AG20443 (cell line): ENCODE data around the gene PPIB.

Experiments
- DNase-seq: peaks from one replicate; pipeline ENCODE4 v3.0.0; 2012; ENCODE audit warnings: low spot score, mixed read lengths

The PPIB gene

DNA sequence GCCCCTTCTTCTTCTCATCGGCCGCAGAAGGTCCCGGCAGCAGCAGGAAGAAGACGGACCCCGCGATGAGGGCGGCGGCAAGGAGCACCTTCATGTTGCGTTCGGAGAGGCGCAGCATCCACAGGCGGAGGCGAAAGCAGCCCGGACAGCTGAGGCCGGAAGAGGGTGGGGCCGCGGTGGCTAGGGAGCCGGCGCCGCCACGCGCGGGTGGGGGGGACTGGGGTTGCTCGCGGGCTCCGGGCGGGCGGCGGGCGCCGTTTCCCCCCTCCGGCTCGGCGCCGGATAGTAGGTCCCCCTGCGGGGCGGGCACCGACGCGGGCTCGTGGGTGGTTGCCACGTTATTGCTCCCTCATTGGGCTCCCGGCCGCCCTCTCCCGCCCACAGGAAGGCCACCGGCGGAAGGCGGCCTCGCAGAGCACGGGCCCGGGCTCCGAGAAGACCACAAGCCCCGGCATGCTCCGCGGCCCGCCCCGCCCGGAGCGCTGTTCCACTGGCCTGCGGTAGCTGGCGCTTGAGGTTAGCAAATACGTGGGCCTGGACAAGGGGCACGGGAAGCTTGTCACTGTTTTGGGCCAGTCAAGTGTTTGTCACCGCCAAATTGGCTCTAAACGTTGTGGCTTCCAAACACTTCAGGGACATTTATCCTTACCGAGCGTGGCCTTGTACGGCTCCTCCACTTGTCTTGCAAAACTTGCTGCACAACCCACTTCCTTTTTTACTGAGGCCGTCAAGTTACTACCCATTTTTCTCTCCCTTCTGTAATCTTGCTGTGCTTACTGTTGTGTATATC is at the start of gene PPIB:
PPIB (minus strand) TSS at position 154 of the 790 bp plus-strand sequence; CDS start at position 118, 36 bp downstream.
- peak; percentile 98 for DNase-seq

DNA sequence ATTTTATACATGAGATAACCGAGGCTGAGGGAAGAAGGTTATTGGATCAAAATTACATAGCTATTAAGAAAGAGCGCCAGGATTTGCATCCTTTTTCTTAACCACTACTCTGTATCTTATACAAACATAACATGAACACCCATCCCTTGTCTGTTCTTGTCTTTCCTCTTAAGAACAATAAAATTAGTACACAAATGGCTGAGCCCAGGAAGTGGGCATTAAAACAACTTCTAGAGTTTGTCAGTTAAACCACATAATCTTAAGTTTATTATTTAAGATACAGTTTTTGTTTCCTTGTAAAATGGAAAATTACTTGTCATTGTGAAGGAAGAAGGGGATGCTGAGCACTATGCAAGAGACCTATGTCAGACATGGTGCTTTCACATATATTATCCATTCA is 48.9 kb upstream of the PPIB start:
- DNase-seq, result no peak

DNA sequence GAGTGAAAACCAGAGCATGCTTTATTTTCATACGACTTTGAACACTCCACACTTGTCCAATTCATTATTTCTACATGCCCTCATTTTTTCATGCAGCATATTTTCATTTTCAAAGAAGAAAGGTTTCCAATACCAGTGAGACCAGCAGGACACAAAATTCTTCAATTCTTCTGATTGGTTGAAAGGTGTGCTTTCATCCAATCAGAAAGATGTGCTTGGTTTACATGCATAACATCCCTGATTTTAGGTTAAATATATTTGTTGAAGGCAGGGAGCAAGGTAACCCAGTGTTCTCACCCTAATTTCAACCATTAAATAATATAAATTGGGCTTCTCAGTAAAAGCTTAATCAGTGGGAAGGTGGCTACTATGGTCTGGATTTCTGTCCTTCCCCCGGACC is 47.5 kb upstream of the PPIB start:
- DNase-seq, result no peak

DNA sequence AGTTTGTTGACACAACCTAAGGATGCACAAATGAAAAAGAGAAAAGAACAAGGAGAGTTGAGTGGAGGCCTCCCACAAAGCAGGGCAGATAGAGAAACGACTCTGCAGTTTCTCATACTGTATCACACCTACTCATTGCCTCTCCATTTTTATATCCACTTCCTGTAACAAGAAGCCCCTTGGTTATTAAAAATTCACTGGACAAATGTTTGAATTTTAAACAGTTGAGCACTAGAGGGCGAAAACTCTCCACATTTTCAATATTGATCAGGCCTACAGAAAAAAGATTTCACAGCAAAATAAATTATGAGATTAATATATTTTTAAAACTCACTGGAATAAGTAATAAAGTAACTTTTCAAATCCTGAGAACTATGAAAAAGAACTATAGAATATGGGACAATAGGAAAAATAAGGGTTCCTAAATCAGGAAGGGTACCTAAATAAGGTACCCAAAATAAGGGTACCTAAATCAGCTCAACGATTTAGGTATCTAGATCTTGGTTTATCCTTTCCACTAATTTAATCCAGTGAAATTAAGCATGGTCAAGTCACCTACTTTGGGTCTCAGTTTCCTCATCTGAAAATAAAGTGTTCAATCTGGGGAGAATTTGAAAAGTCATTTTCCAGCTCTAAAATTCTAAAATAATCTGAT is 47.0 kb upstream of the PPIB start:
- DNase-seq, result peak; percentile 36

DNA sequence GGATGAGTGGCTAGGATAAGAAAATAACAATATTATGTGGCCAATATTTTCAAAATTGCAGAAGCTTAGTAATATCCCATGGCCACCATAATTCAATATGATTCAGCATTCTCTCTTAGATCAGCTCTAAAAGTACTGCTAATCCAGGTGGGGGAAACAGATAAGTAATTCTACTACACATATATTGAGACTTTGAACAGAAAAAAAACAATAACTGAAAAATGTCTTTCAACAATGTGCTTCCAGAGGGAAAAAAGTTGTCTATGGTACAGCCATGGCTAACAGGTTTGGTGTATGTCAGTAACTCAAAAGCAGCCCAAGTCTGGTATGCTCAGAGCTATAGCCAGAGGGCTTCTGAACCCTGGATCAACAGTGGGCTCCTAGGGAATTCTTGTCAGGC is 42.4 kb upstream of the PPIB start:
- DNase-seq, result no peak

DNA sequence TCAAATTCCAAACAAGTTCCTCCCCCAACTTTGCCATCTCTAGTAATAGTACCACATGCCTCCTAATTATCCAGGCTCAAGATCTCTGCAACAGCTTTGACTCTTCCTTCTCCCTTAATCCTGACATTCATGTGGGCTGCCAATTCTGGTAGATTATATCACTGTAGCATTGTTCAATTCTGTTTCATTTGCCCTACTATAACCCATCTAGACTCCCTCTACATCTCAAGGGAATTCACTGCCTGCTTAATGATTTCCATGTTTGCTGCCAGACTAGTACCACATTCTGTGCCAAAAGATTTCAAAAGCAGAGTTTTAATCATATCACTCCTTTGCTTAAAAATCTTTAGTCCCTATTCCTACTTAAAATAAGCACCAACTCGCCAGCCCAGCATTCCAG is 34.6 kb upstream of the PPIB start:
- peak; percentile 49 for DNase-seq

DNA sequence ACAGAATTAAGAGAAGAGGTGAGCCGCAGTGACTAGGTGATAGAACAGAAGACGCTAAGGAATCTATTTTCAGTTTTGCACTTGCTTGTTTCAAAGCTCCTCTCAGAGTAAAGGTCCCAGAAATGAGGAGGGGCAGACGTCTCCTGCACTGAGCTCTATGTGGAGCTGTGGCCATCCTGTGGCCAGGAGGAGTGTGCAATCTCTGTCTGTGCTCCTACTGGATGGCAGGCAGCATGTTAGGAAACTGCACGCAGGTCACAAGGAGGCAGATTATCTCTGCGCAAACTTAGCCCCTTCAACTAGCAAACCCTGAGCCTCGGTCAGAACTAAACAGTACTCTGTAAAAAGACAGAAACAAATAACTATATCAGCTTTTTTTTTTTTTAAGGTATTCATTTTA is 31.1 kb upstream of the PPIB start:
- no peak for DNase-seq

DNA sequence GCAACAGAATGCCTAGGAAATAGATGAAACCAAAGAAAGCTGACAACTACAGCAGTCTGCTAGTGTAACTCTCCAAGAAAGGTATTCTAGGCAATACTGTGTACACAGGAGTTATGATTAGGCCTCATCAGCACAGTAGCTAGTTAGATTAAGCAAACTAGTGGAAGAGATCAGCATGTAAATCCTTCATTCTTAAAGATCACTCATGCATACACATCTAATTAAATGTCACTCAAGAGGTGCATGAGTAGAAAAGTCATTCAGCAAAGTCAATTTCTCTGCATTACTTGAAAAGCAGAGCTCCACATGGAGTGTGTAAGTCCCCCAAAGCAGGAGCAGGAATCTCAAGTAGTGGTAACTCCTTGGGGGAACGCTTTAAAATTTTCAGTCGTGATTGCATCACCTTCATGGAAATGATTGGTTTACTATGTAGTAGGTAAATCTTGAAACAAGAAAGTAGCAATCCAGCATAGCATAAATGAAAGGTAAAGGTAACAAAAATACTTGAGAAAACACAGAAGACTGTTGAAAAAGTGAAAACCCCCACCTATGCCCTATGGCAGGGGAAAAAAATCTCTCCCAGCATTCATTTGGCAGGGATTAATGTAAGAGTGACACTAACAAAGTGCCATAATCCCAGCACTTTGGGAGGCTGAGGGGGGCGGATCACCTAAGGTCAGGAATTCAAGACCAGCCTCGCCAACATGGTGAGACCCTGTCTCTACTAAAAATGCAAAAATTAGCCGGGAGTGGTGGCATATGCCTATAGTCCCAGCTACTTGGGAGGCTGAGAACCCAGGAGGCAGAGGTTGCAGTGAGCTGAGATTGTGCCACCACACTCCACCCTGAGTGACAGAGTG is 29.4 kb upstream of the PPIB start:
- DNase-seq, result no peak

DNA sequence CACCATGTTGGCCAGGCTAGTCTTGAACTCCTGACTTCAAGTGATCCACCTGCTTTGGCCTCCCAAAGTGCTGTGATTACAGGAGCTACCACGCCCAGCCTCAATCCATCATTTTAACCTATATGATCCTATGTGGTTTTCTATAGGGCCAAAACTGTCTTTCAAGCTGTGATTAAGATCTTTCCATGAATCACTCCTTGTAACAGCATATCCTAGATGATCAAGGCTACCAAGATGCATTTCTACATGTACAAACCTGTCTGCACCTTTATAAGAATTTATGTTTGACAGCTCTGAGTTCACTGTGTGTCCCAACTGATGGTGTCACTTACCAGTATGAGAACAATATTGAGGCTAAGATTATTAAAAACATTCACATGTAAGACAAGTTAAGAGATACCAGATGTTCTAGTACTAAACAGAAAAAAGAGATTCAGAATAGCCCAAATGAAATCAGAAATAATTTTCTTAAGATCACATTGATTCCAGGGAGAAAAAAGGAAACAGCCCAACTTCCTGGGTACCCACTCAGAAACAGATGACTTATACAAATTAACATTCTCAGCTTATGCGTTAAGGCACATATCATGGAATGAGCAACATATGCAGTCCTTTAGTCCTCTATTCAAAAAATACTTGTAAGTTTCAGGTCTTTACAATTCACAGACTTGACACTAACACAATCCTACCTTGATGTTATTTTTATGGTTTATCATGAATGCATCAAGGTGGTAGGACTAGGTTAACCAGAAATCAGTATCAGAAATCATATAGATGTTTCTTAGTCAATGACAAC is 24.8 kb upstream of the PPIB start:
- no peak for DNase-seq

DNA sequence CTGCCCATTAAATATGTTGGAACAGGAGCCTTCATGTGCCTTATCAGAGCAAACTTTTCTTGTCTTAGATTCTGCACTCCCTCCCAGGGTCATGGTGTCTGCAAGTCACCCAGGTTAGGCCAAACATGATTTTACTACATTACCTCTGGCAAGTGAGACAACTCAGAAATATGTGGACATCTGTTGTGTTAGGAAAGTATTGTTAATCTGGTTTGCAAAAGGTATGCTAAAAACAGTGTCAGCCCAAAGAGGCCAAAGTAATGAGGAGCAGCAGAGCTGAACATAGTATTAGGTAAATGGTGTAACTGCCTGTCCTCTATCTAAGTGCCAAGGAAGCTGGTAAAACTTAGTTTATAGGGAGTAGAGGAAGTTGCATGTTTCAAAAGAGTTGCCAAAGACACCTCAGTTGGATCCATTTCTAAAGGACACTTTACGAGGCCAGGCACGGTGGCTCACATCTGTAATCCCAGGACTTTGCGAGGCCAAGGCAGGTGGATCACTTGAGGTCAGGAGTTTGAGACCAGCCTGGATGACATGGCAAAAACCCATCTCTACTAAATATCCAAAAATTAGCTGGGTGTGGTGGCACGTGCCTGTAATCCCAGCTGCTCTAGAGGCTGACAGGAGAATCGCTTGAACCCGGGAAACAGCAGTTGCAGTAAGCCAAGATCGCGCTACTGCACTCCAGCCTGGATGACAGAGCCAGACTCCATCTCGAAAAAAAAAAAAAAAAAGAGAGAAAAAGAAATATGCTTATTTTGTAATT is 22.5 kb upstream of the PPIB start:
- no peak for DNase-seq

DNA sequence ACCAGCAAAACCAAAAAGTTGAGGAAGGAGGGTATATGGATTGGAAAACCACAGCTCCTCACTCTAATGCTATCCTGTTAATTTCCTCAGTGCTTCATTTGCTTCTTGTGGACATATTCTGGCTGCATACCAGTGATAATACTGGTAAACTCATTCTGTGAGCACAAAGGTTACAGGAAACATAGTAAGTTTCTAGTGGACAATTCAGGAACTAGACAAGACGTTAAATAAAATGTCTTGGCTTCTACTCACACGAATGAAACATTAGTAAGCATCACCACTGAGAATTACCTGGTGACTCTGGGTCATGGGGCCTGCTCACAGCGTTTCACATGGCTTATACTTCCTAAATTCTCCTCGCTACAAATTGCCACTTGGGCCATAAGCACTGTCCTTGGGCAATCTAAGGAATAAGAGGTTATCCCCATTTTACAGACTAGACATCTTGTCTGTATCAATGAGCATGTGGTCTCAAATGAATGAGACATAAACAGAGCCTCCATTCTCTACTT is 20.1 kb upstream of the PPIB start:
- DNase-seq, result no peak

DNA sequence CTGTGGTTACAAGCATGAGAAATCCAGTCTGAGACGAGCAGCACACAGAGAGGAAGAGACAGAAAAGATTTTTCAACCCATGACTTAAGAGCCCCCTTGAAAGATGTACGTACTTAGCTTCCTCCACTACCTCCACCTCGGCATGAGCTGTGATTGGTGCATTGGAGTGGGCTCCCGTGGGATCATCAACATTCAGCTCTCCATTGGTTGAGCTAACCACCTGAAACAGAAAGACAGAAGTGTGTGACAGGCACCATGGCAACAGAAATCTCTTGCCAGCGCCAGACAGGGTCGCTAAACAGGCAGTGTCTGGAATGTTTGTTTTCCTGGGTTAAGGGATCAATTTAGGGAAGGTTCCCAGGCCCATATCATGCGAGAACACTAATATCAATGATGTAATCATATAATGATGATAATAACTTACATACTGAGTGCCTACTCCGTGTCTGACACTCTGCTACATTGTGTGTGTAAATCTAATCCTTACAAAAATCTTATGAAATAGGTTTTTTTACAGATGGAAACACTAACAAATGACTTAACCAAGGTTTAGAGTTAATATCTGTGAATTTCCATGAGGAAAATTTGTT is 17.5 kb upstream of the PPIB start:
- DNase-seq, result no peak

DNA sequence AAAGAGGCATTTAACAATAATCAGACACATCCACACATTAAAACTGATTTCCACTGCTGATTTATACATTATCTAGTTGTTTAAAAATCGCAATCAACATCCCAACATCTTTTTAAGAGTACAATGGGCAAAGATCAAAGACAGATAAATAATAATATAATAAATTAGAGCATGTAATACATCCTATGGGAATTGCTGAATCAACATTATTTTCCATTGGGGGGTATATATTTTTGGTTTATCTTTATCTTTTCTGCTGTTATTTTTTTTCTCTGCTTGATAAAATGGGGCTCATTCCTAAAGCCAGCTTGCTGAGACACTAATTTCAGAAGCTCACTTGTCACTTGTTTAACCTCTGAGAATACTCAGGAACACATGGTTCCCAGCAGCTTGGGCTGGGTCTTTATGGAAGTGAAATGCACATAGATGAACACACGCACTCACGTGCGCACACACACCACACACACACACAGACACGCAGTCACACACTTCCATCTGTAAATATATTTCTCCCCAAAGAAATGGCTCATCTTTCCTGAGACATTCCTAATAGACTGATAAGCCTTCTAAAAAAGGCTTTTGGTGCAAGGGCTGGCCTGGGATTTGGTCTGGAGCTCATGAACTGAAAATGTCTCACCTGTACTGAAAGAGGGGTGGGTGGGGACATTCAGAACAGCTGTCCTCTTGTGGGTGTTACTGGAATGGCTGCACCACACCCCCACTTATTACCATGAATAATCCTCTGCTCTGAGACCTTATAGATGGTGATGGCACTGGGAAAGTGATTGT is 3.5 kb upstream of the PPIB start:
- DNase-seq, result no peak

DNA sequence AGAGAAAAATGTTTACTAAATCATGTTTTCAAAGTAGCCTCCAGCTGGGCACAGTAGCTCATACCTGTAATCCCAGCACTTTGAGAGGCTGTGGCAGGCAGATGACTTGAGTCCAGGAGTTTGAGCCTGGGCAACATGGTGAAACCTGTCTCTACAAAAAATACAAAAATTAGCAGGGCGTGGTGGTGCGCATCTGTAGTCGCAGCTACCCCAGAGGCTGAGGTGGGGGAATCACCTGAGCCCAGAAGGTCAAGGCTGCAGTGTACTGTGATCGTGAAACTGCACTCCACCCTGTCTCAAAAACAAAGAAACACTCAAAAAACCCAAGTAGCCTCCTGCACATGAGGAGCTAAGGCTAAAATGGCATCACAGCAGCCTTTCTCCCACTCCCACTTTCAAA is 1.6 kb upstream of the PPIB start:
- DNase-seq, result no peak

DNA sequence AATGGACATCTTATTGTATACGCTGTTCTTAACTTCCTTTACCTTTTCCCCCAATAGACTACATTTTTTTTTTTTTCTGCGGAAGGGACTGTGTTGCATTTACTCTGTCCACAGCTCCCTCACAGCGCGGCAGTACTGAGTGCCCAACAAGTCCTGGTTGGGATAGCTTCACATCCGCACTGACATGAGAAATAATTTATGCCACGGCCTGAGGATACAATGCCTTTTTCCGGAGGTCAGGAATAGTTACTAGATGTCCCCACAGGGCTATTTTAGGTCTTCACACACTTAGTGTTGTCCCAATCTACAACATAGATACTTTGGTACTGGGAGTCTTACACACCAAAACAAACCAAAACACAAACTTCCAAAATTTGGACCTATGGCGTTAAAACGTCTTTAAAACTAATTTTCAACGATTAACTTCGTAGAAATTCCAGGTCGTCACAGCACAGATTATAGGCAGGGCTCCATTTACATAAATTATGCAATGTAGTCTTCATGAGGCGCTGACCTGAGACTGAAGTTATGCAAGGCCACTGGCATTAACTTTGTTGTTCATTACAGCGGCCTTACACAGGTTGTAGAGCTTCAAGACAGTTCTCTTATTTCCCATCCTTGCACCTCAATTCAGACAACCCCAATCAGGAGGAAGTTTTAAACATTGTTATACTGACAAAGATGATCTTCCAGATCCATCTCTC is 989 bp upstream of the PPIB start:
- DNase-seq, result peak; percentile 22

DNA sequence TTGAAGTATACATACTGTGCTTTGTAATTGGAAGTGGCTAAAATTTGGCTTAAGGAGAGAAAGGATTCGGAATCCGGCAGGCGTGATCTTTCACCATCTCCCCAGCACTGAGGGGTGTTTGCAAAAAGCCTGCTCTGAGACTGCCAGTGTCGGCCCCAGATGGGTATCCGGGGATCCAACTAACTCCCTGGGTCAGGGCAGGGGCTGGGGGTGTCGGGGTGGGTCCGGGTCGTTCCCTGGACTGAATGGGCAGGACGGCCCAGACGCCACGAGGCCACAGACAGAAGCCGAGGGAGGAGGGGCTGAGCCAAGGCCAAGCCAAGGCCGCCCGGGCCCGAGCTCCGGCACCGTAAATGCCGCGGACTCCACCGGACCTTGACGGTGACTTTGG is 349 bp downstream of the PPIB start:
- peak; percentile 69 for DNase-seq

DNA sequence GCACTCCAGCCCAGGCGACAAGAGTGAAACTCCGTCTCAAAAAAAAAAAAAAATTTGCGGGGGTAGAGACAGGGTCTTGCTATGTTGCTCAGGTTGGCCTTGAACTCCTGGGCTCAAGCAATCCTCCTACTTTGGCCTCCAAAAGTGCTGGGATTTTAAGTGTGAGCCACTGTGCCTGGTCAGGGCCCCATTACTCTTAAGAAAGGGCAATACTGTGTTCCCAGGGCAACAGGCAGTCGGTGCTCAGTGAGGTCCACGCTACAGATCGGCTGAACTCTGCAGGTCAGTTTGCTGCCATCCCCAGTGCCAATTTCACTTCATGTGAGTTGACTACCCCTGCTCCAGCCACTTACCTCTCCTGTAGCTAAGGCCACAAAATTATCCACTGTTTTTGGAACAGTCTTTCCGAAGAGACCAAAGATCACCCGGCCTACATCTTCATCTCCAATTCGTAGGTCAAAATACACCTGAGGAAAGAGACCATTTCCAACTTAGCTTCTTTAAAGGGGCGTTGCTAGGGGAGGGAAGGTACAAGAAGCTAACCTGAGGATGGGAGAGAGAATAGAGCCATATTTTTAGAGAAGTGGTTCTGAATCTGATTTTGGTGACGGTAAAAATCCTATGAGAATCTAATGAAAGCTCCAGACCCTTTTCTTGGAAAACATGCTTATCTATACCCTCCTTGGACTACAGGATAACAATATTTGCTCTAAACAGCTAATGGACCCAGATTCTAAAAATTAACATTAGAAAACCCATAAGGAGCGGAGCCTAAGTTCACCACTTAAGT is 939 bp downstream of the PPIB start:
- DNase-seq, result no peak
